Measurements from ENCODE around the gene FBXL13.
"Not testable (repeated sequence)": the region's sequence is repeated elsewhere in the genome, so short reads cannot be mapped to it uniquely, and the experiment has no call there.

The FBXL13 gene

DNA sequence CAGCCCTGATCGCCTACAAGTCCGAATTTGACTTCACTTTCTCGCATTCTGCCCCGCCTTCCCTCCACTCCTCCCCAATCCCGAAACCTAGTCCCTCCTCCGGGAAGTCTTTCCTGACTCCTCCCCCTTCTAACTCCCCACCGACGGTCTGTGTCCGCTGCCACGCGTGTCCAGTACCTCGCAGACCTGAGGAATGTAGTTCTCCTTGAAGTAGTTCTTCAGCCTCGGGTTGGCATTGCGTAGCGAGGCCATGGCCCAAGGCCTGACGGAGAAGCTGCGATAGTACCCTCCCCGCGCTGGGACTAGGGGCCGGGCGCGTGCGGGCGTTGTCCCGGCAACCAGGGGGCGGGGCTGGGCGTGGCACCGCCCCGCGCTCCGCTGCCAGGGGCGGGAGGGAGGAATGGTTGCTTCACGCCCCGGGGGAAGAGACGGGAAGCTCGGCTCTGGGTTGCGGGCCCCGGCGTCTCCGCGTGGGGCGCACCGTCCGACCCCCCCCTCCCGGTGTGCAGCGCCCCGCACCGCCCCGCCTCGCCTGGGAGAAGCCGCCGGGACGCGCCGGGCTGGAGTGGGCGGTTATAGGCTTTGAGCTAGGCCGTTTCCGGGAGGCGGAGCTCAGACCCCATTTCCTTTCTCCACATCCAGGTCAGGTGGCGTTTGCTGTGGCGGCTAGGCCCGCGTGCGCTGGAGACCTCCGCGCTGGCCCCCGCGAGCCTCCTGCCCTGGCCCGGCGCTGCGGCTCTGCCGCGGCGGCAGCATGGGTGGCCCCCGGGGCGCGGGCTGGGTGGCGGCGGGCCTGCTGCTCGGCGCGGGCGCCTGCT lies at the start of gene FBXL13, which contains the start of gene ARMC10:
Gene FBXL13 (minus strand): TSS at position 278 of the 818 bp plus-strand sequence.
Gene ARMC10 (plus strand): TSS at position 622 of the 818 bp plus-strand sequence. CDS start 133 bp downstream, at position 755.
- peak within 1 kb of the TSS; percentile 98 for H3K4me3 Mint-ChIP-seq
- peaks cover 47% of the 10 kb centered on the region for H3K4me1 Mint-ChIP-seq (ENCODE audit: low read depth)
- H3K27me3 Mint-ChIP-seq: no peaks in the 10 kb centered on the region
- H3K27ac Mint-ChIP-seq: peak within 1 kb of the TSS; percentile 95
- H3K9me3 Mint-ChIP-seq (ENCODE audit: low read depth): no peaks in the 10 kb centered on the region
- H3K36me3 Mint-ChIP-seq: peaks cover 4% of the 10 kb centered on the region

DNA sequence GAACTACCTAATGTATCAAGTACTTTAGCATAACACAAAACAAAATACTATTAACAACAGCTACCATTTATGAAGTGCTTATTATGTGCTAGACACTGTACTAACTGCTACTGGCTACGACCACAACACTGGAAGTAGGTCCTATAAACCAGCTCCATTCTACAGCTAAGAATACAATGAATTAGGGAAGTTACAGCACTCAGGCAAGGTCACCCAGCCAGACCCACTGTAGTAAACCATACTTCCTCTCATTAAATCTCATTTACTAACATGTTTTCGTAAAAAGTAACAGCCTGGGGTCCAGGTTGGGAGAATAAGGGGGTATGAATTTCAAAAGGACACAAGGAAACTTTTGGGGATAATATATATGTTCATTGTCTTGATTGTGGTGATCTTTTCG lies 48.9 kb upstream of the FBXL13 start:
- H3K4me1 Mint-ChIP-seq (ENCODE audit: low read depth): no peaks in the 10 kb centered on the region
- H3K27ac Mint-ChIP-seq: no peak overlapping the region
- H3K9me3 Mint-ChIP-seq (ENCODE audit: low read depth): no peaks in the 10 kb centered on the region
- H3K36me3 Mint-ChIP-seq: peaks cover 31% of the 10 kb centered on the region
- H3K4me3 Mint-ChIP-seq: no peak overlapping the region
- H3K27me3 Mint-ChIP-seq: no peaks in the 10 kb centered on the region

DNA sequence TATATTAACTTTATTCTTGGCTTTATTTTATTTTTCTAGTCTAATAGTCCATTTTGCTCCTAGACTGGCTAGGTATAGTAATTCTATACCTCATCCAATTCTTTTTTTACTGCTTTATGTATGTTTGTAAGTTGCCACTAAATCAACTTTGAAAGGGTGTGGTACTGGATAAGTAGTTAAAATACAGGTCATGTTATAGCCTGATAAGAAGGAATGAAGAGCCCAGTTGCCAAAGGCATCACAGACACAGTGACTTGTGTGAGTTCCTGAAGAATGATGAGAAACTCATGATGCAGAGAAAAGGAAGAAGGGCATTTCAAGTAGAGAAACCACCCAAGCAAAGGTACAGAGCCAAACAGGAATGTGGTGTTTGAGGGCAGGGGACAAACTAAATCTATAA lies 47.0 kb upstream of the FBXL13 start:
- no peaks in the 10 kb centered on the region for H3K27me3 Mint-ChIP-seq
- no peaks in the 10 kb centered on the region for H3K9me3 Mint-ChIP-seq (ENCODE audit: low read depth)
- no peak overlapping the region for H3K27ac Mint-ChIP-seq
- H3K36me3 Mint-ChIP-seq: peaks cover 15% of the 10 kb centered on the region
- H3K4me3 Mint-ChIP-seq: no peak overlapping the region
- H3K4me1 Mint-ChIP-seq (ENCODE audit: low read depth): no peaks in the 10 kb centered on the region

- Mint-ChIP-seq H3K27me3 (no peaks in the 10 kb centered on the region), H3K4me1 (ENCODE audit: low read depth) (no peaks in the 10 kb centered on the region), H3K4me3 (no peak overlapping the region), H3K36me3 (peaks cover 10% of the 10 kb centered on the region), H3K9me3 (ENCODE audit: low read depth) (no peaks in the 10 kb centered on the region), H3K27ac (no peak overlapping the region)
Measured at GRCh38 chr7:103120362-103120761, 45.8 kb upstream of the FBXL13 start.

DNA sequence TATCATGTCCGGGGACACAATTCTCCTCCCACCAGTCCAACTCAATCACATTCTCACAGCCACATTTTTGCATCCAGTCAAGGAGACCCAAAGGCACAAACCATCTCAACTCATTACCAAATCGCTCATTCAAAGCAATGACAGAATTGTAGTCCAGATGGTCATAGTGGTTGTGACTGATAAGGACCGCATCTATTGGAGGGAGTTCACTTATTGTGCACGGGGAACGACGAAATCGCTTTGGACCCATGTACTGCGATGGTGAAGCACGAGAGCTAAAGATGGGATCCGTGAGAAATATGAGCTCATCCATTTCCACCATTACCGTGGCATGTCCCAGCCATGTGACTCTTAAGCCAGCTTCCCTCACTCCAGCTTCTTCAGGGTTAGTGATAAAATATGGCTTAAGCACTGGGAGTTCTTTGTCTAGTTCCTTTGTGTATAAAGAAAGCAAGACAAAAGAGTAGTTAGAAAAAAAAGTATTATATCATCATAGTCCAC lies 45.2 kb upstream of the FBXL13 start:
- peaks cover 10% of the 10 kb centered on the region for H3K36me3 Mint-ChIP-seq

DNA sequence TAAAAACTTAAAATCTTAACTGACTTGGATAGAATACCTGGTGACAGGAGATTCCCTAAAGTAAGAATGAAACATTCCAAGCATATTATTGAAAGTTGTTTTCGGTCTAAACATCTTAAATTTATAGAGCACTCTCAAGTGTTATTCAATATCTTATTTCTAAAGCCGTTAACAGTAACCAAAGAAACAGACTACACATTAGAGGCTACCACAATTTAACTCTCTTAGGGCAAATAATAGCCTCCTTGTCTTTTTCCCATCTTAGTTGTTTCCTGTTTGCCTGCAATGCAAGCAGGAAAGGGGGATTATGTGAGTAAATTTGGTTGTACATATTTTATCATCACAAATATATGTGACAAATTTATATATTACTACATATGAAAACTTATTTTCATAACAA lies 42.9 kb upstream of the FBXL13 start:
- Mint-ChIP-seq H3K36me3 (peaks cover 22% of the 10 kb centered on the region), H3K27me3 (no peaks in the 10 kb centered on the region)

More for the DNA sequence above, 45.2 kb upstream of the FBXL13 start:
- H3K4me1 Mint-ChIP-seq (ENCODE audit: low read depth): no peaks in the 10 kb centered on the region
- H3K27ac Mint-ChIP-seq: no peak overlapping the region
- no peak overlapping the region for H3K4me3 Mint-ChIP-seq
- H3K9me3 Mint-ChIP-seq (ENCODE audit: low read depth): no peaks in the 10 kb centered on the region
- no peaks in the 10 kb centered on the region for H3K27me3 Mint-ChIP-seq

DNA sequence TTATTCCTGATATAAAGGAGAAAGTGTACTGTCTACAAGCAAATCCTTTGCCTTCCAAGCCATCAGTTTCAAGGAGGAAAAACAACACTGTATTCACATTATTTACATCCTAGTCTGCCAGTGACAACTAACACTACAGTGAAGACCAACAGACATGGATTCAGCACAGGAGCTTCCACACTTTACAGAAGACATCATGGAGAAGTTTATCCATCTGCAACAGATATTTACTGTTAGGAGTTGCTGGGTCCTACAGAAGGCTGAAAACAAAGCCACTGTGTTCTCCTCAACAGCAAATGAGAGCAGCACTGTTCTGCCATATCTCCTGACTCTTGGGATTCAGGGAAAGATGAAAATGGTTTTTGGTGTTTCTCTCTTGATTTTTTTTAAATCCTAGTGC lies 42.4 kb upstream of the FBXL13 start:
- Mint-ChIP-seq H3K36me3 (peaks cover 26% of the 10 kb centered on the region), H3K9me3 (ENCODE audit: low read depth) (no peaks in the 10 kb centered on the region), H3K4me1 (ENCODE audit: low read depth) (no peaks in the 10 kb centered on the region), H3K4me3 (no peak overlapping the region), H3K27me3 (no peaks in the 10 kb centered on the region), H3K27ac (no peak overlapping the region)

More for the DNA sequence above, 42.9 kb upstream of the FBXL13 start:
- H3K27ac Mint-ChIP-seq: no peak overlapping the region
- H3K9me3 Mint-ChIP-seq (ENCODE audit: low read depth): no peaks in the 10 kb centered on the region
- no peak overlapping the region for H3K4me3 Mint-ChIP-seq
- H3K4me1 Mint-ChIP-seq (ENCODE audit: low read depth): no peaks in the 10 kb centered on the region

DNA sequence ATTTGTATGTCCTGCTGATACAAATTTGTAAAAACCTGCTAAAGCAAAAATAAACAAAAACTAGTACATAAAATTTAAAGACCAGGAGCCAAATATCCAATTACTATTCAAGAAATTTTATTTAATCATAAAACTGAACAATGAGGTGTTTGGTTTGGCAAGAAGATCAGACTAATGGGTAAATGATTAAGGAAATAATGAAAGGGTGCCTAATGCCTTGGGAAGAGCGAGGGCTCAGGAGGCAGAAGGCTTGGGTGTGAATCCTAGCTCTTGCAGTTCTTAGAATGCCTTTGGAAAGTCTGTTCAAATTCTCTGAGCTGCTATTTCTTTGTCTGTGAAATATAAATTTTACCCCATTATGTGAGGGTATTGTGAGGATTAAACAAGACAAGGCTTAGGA lies 41.9 kb upstream of the FBXL13 start:
- Mint-ChIP-seq H3K9me3 (ENCODE audit: low read depth) (no peaks in the 10 kb centered on the region), H3K27ac (no peak overlapping the region), H3K4me1 (ENCODE audit: low read depth) (no peaks in the 10 kb centered on the region), H3K27me3 (no peaks in the 10 kb centered on the region), H3K36me3 (peaks cover 28% of the 10 kb centered on the region), H3K4me3 (no peak overlapping the region)

DNA sequence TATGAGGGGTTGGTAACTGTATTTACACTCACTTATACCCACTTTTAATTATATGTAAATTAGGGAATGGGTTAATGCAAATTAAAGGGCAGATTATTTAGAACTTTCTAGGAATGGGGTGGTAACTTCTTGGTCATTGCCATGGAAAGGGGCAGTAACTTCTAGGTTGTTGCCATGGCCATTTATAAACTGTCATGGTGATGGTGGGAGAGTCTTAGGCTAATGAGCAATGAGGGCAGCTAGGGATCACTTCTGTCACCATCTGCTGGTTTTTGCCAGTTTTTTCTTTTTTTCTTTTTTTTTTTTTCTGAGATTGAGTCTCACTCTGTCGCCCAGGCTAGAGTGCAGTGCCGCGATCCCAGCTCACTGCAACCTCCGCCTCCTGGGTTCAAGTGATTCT lies 41.2 kb upstream of the FBXL13 start:
- no peak overlapping the region for H3K27ac Mint-ChIP-seq
- H3K36me3 Mint-ChIP-seq: peaks cover 33% of the 10 kb centered on the region
- no peaks in the 10 kb centered on the region for H3K4me1 Mint-ChIP-seq (ENCODE audit: low read depth)
- H3K27me3 Mint-ChIP-seq: no peaks in the 10 kb centered on the region
- no peak overlapping the region for H3K4me3 Mint-ChIP-seq
- no peaks in the 10 kb centered on the region for H3K9me3 Mint-ChIP-seq (ENCODE audit: low read depth)

GRCh38 chr7:103114576-103115008 lies 40.0 kb upstream of the FBXL13 start:
- Mint-ChIP-seq H3K36me3 (peaks cover 35% of the 10 kb centered on the region), H3K27me3 (no peaks in the 10 kb centered on the region)

GRCh38 chr7:103113164-103113563 lies 38.6 kb upstream of the FBXL13 start:
- H3K4me3 Mint-ChIP-seq: no peak overlapping the region
- H3K27ac Mint-ChIP-seq: no peak overlapping the region
- H3K36me3 Mint-ChIP-seq: peaks cover 40% of the 10 kb centered on the region
- no peaks in the 10 kb centered on the region for H3K27me3 Mint-ChIP-seq
- H3K4me1 Mint-ChIP-seq (ENCODE audit: low read depth): no peaks in the 10 kb centered on the region
- H3K9me3 Mint-ChIP-seq (ENCODE audit: low read depth): peaks cover 5% of the 10 kb centered on the region

More at GRCh38 chr7:103114576-103115008, 40.0 kb upstream of the FBXL13 start:
- Mint-ChIP-seq H3K27ac (no peak overlapping the region), H3K4me1 (ENCODE audit: low read depth) (no peaks in the 10 kb centered on the region), H3K4me3 (no peak overlapping the region), H3K9me3 (ENCODE audit: low read depth) (no peaks in the 10 kb centered on the region)

GRCh38 chr7:103106703-103107070 lies 32.1 kb upstream of the FBXL13 start:
- H3K9me3 Mint-ChIP-seq (ENCODE audit: low read depth); H3K27me3 Mint-ChIP-seq; H3K4me1 Mint-ChIP-seq (ENCODE audit: low read depth); H3K27ac Mint-ChIP-seq; H3K4me3 Mint-ChIP-seq: not testable (repeated sequence)
- peaks cover 29% of the 10 kb centered on the region for H3K36me3 Mint-ChIP-seq

DNA sequence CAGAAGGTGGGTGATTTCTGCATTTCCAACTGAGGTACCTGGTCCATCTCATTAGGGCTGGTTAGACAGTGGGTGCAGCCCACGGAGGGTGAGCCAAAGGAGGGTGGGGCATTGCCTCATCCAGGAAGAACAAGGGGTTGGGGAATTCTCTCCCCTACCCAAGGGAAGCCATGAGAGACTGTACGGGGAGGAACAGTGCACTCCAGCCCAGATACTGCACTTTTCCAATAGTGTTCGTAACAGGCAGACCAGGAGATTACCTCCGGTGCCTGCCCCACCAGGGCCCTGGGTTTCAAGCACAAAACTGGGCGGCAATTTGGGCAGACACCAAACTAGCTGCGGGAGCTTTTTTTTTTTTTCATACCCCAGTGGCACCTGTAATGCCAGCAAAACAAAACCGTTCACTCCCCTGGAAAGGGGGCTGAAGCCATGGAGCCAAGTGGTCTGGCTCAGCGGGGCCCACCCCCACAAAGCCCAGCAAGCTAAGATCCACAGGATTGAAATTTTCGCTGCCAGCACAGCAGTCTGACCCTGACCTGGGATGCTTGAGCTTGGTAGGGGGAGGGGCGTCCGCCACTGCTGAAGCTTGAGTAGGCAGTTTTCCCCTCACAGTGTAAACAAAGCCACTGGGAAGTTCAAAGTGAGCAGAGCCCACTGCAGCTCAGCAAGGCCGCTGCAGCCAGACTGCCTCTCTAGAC lies 31.6 kb upstream of the FBXL13 start:
- Mint-ChIP-seq H3K27me3 (no peaks in the 10 kb centered on the region), H3K9me3 (ENCODE audit: low read depth) (peaks cover 5% of the 10 kb centered on the region), H3K36me3 (peaks cover 26% of the 10 kb centered on the region), H3K4me1 (ENCODE audit: low read depth) (no peaks in the 10 kb centered on the region), H3K4me3 (no peak overlapping the region), H3K27ac (no peak overlapping the region)

- no peaks in the 10 kb centered on the region for H3K4me1 Mint-ChIP-seq (ENCODE audit: low read depth)
- no peak overlapping the region for H3K27ac Mint-ChIP-seq
- no peak overlapping the region for H3K4me3 Mint-ChIP-seq
- H3K36me3 Mint-ChIP-seq: peaks cover 4% of the 10 kb centered on the region
- H3K27me3 Mint-ChIP-seq: no peaks in the 10 kb centered on the region
- no peaks in the 10 kb centered on the region for H3K9me3 Mint-ChIP-seq (ENCODE audit: low read depth)
Measured at GRCh38 chr7:103101543-103101942, 26.9 kb upstream of the FBXL13 start.

GRCh38 chr7:103100348-103100747 lies 25.8 kb upstream of the FBXL13 start:
- Mint-ChIP-seq H3K27me3 (no peaks in the 10 kb centered on the region), H3K4me1 (ENCODE audit: low read depth) (no peaks in the 10 kb centered on the region), H3K9me3 (ENCODE audit: low read depth) (no peaks in the 10 kb centered on the region)

More at GRCh38 chr7:103100348-103100747, 25.8 kb upstream of the FBXL13 start:
- H3K4me3 Mint-ChIP-seq: no peak overlapping the region
- peaks cover 5% of the 10 kb centered on the region for H3K36me3 Mint-ChIP-seq
- H3K27ac Mint-ChIP-seq: peak overlapping the region; percentile 25

All from activated naive CD8-positive, alpha-beta T cell (primary cell).